ENCODE data around the gene ADPRH. TPM values are rescaled to one million over a fixed set of nuclear protein-coding genes. Genes with fewer than 3 reads are reported as not detected.

ADPRH gene
- total RNA-seq (2022; extraction: Qiagen RNA extraction; ENCODE audit: low read depth) = 1.9 to 2.6 TPM (median 2.6 TPM) in 5 replicates

DNA sequence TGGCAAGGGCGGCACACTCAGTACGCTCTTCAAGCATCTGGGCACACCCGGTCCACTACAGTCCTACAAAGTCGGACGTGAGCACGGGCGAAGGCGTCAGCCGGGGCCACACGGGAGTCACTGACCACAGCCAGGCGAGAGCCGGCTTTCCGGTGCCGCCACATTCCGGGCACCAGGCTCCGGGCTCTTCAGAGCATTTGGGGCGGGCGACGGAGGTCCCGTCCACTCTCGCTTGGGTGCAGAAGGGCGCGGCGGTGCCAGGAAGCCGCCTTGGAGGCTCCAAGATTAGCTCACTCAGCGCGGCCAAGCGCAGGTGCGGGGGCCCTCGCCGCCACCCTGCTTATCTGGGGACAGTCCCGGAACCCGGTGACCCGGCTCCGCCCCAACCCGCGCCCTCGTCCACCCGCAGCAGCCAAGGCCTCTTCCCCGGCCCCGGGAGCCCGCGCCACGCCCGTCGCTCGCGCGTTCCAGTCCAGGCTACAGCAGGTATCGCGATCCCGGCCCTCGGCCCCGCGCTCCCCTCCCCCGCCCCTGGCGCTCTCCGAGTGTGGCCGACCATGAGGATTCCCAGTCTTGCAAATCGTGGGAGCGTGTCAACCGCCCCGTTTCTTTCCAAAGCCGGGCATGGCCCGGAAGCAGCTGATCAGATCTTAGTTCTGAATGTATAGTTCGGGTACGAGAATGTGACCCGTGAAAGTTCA is at the start of gene ADPRH:
ADPRH (plus strand) TSS at position 127 of the 701 bp plus-strand sequence. CDS start 2,678 bp downstream, outside the sequence.

DNA sequence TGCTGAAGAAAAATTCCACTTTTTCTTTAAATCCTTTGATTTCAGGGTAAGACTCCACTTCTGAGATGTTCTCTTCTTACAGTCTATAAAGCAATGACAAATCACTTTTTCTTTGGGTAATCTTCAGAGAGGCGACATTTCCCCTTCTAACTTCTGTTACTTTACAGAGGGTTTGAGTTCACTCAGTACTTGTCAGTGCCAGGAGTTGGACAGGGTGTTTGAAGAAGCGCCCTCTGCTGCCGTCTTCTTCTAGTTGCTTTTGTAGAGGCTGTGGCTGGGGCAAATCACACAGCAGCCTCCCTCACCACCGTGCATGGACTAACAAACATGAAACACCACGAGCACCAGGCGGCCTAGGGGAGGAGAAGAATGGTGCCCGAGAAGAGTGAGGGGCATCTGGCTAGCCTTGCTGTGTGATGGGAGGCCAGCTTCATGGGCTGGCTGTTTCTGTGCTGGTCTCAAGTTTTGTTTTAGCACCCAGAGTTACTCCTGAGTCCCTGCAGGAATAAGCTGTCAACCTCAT is 19.8 kb upstream of the ADPRH start, which contains the start of gene CD80:
CD80 (minus strand) TSS at position 174 of the 523 bp plus-strand sequence. CDS start 1,886 bp downstream, outside the sequence.

DNA sequence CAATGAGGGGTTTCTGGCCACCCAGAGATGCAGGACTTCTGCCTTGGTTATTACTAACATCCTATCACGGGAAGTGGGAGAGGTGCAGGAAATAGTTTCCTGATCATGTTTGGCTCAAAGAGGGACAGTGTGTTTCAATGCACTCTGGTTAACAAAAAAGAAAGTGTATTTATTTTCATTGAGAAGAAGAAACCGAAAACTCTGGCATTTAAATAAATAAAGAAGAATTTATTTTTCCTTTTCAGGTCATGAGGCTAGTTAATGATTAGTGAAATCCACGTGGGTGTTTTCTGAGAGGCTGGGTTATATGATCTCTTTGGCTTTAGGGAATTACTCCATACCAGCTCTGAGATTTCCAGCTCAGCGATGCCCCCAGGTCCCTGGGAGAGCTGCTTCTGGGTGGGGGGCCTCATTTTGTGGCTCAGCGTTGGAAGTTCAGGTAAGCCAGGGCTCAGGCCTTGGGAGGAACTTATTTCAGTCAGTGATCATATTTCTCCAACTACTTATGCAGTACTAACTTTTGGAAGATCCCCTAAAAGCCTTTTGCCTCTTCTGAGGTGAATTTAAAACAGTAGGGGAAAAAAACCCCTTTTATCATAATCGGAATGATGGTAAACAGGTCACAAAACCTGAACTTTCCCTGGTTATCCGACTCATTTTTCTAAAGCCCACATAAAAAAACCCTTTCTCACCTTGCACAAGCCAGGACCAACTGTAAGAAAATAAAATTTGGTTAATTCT is 18.4 kb downstream of the ADPRH start, which contains the start of gene PLA1A:
PLA1A (plus strand) TSS at position 338 of the 741 bp plus-strand sequence; CDS start at position 367, 29 bp downstream.

Other genes starting within 250 kb of the ADPRH start
- 25.9 to 27.6 TPM (median 26.5 TPM) in 5 replicates for gene TMEM39A, start 115.9 kb upstream of the ADPRH start, total RNA-seq (2022; extraction: Qiagen RNA extraction; ENCODE audit: low read depth)
- gene POGLUT1, start 110.5 kb upstream of the ADPRH start, total RNA-seq (2022; extraction: Qiagen RNA extraction; ENCODE audit: low read depth) = 8.2 to 10.2 TPM (median 9.0 TPM) in 5 replicates
- gene TIMMDC1, start 80.9 kb upstream of the ADPRH start, total RNA-seq (2022; extraction: Qiagen RNA extraction; ENCODE audit: low read depth) = 59.7 to 104 TPM (median 74.4 TPM) in 5 replicates
- gene CD80, start 19.9 kb upstream of the ADPRH start, total RNA-seq (2022; extraction: Qiagen RNA extraction; ENCODE audit: low read depth) = not detected in 5 replicates
- gene PLA1A, start 18.4 kb downstream of the ADPRH start, total RNA-seq (2022; extraction: Qiagen RNA extraction; ENCODE audit: low read depth) = 0.27 to 0.52 TPM (median 0.38 TPM) in 5 replicates
- 0.11 to 1.3 TPM (median 0.24 TPM) in 5 replicates for gene POPDC2, start 81.1 kb downstream of the ADPRH start, total RNA-seq (2022; extraction: Qiagen RNA extraction; ENCODE audit: low read depth)
- gene COX17, start 97.9 kb downstream of the ADPRH start, total RNA-seq (2022; extraction: Qiagen RNA extraction; ENCODE audit: low read depth) = 96.0 to 137 TPM (median 103 TPM) in 5 replicates
- 0.15 to 0.35 TPM (median 0.31 TPM) in 5 replicates for gene CFAP91, start 123.5 kb downstream of the ADPRH start, total RNA-seq (2022; extraction: Qiagen RNA extraction; ENCODE audit: low read depth)
- gene NR1I2, start 202.6 kb downstream of the ADPRH start, total RNA-seq (2022; extraction: Qiagen RNA extraction; ENCODE audit: low read depth) = not detected in 5 replicates